DND-41 (cell line): ENCODE measurements around the gene SMURF1.

Experiments used
- CTCF ChIP-seq: IDR thresholded peaks from 2 replicates; pipeline ENCODE4 v1.5.1; 2012; ENCODE audit warnings: borderline replicate concordance, low read length, moderate library complexity, mild to moderate bottlenecking; ENCODE audit not compliant: poor library complexity, severe bottlenecking; ENCODE audit errors: extremely low read depth
- EZH2 ChIP-seq: IDR thresholded peaks from 3 replicates; pipeline ENCODE4 v1.6.1; 2012; ENCODE audit warnings: borderline replicate concordance, low read depth, mild to moderate bottlenecking, moderate library complexity, low read length, inconsistent platforms; ENCODE audit not compliant: severe bottlenecking

- TF ChIP-seq CTCF (no peak), EZH2 (no peak)
These were observed 34.5 kb downstream of the SMURF1 start for GRCh38 chr7:99109108-99110051.
